ENCODE data around the gene ZNF771. TPM values are rescaled to one million over a fixed set of nuclear protein-coding genes. Genes with fewer than 3 reads are reported as not detected.
"Not testable (repeated sequence)": the region's sequence is repeated elsewhere in the genome, so short reads cannot be mapped to it uniquely, and the experiment has no call there.

The ZNF771 gene
- total RNA-seq, 1 experiment from 2014 or later, result 7.2 TPM

- in situ Hi-C loops (cut with HindIII; ENCODE audit: low pct_unique_long_range_greater_than_20kb, low sequenced_read_pairs), result no loop called here
- DNase-seq (ENCODE audit: low read depth, low spot score), result peak; percentile 28
Observed at GRCh38 chr16:30395155-30395991, 12.0 kb upstream of the ZNF771 start, which contains the start of gene ZNF48. ZNF48 (plus strand) TSS chr16:30395420; CDS start chr16:30395795, 375 bp downstream.

- in situ Hi-C loops (cut with HindIII; ENCODE audit: low pct_unique_long_range_greater_than_20kb, low sequenced_read_pairs), result no loop called here
Observed at GRCh38 chr16:30395992-30396585, 11.3 kb upstream of the ZNF771 start.

GRCh38 chr16:30396627-30397026, 10.8 kb upstream of the ZNF771 start:
- in situ Hi-C loops (cut with HindIII; ENCODE audit: low pct_unique_long_range_greater_than_20kb, low sequenced_read_pairs); DNase-seq (ENCODE audit: low read depth, low spot score): not testable (repeated sequence)

More at GRCh38 chr16:30395992-30396585, 11.3 kb upstream of the ZNF771 start:
- DNase-seq (ENCODE audit: low read depth, low spot score), result no peak

GRCh38 chr16:30397056-30397455, 10.3 kb upstream of the ZNF771 start:
- no peak for DNase-seq (ENCODE audit: low read depth, low spot score)
- in situ Hi-C loops (cut with HindIII; ENCODE audit: low pct_unique_long_range_greater_than_20kb, low sequenced_read_pairs), result no loop called here

- in situ Hi-C loops (cut with HindIII; ENCODE audit: low pct_unique_long_range_greater_than_20kb, low sequenced_read_pairs), result no loop called here
- DNase-seq (ENCODE audit: low read depth, low spot score), result no peak
Observed at GRCh38 chr16:30397776-30398660, 9.4 kb upstream of the ZNF771 start.

- in situ Hi-C loops (cut with HindIII; ENCODE audit: low pct_unique_long_range_greater_than_20kb, low sequenced_read_pairs), result no loop called here
- DNase-seq (ENCODE audit: low read depth, low spot score), result no peak
Observed at GRCh38 chr16:30398661-30399434, 8.6 kb upstream of the ZNF771 start.

- in situ Hi-C loops (cut with HindIII; ENCODE audit: low pct_unique_long_range_greater_than_20kb, low sequenced_read_pairs), result no loop called here
- DNase-seq (ENCODE audit: low read depth, low spot score), result no peak
Observed at GRCh38 chr16:30399435-30400186, 7.8 kb upstream of the ZNF771 start.

GRCh38 chr16:30401768-30402425, 5.5 kb upstream of the ZNF771 start:
- DNase-seq (ENCODE audit: low read depth, low spot score), result no peak
- in situ Hi-C loops (cut with HindIII; ENCODE audit: low pct_unique_long_range_greater_than_20kb, low sequenced_read_pairs), result no loop called here

- in situ Hi-C loops (cut with HindIII; ENCODE audit: low pct_unique_long_range_greater_than_20kb, low sequenced_read_pairs), result no loop called here
- no peak for DNase-seq (ENCODE audit: low read depth, low spot score)
Observed at GRCh38 chr16:30406795-30407101, 658 bp upstream of the ZNF771 start.

GRCh38 chr16:30407804-30408534, 563 bp downstream of the ZNF771 start:
- in situ Hi-C loops (cut with HindIII; ENCODE audit: low pct_unique_long_range_greater_than_20kb, low sequenced_read_pairs), result no loop called here
- DNase-seq (ENCODE audit: low read depth, low spot score), result no peak

GRCh38 chr16:30409125-30410060, 2.0 kb downstream of the ZNF771 start:
- in situ Hi-C loops (cut with HindIII; ENCODE audit: low pct_unique_long_range_greater_than_20kb, low sequenced_read_pairs), result no loop called here

GRCh38 chr16:30413112-30413806, 5.9 kb downstream of the ZNF771 start:
- DNase-seq (ENCODE audit: low read depth, low spot score), result no peak
- in situ Hi-C loops (cut with HindIII; ENCODE audit: low pct_unique_long_range_greater_than_20kb, low sequenced_read_pairs), result no loop called here

More at GRCh38 chr16:30409125-30410060, 2.0 kb downstream of the ZNF771 start:
- DNase-seq (ENCODE audit: low read depth, low spot score), result peak; percentile 91

GRCh38 chr16:30414159-30414558, 6.8 kb downstream of the ZNF771 start:
- peak; percentile 21 for DNase-seq (ENCODE audit: low read depth, low spot score)
- in situ Hi-C loops (cut with HindIII; ENCODE audit: low pct_unique_long_range_greater_than_20kb, low sequenced_read_pairs), result no loop called here

- in situ Hi-C loops (cut with HindIII; ENCODE audit: low pct_unique_long_range_greater_than_20kb, low sequenced_read_pairs), result no loop called here
- no peak for DNase-seq (ENCODE audit: low read depth, low spot score)
Observed at GRCh38 chr16:30416047-30416603, 8.7 kb downstream of the ZNF771 start.

Measured in SK-MEL-5 (cell line).